Spleen (tissue), 11 donors: Measurements from ENCODE around the gene VAMP2. TPM values are rescaled to one million over a fixed set of nuclear protein-coding genes. Genes with fewer than 3 reads are reported as not detected.
"Not testable (repeated sequence)": the region's sequence is repeated elsewhere in the genome, so short reads cannot be mapped to it uniquely, and the experiment has no call there.

ENCODE experiments used
- DNase-seq: peaks from one replicate; pipeline ENCODE4 v3.0.0-alpha.2; 2020
- H3K27ac ChIP-seq, 8 donors: fragments of 200-600 bp; sonication (generic) in 7 of 8; 1 replicate in 4 of 8; 2 replicates in 4 of 8; pipeline versions ENCODE4 v1.5.0 to v1.8.0; 2016 to 2021; ENCODE audit warnings: inconsistent platforms in 4 of 8, mild to moderate bottlenecking in 4 of 8, moderate library complexity in 1 of 8
- H3K27me3 ChIP-seq, 7 donors: fragments of 200-600 bp; sonication (generic) in 6 of 7; replicated peaks in 1 of 7; 1 replicate in 4 of 7; 2 replicates in 3 of 7; pipeline versions ENCODE4 v1.5.0 to v1.8.0; 2016 to 2021; ENCODE audit warnings: inconsistent platforms in 3 of 7, mild to moderate bottlenecking in 1 of 7
- H3K36me3 ChIP-seq, 6 donors: fragments of 200-600 bp; sonication (generic) in 5 of 6; 1 replicate in 4 of 6; 2 replicates in 2 of 6; pipeline versions ENCODE4 v1.5.0 to v1.8.0; 2016 to 2021; ENCODE audit warnings: inconsistent platforms in 2 of 6
- H3K4me1 ChIP-seq, 6 donors: fragments of 200-600 bp; sonication (generic) in 5 of 6; 1 replicate in 3 of 6; 2 replicates in 3 of 6; pipeline versions ENCODE4 v1.5.0 to v1.8.0; 2016 to 2021; ENCODE audit warnings: inconsistent platforms in 3 of 6
- H3K4me3 ChIP-seq, 8 donors: fragments of 200-600 bp; sonication (generic) in 7 of 8; 1 replicate in 4 of 8; 2 replicates in 4 of 8; pipeline versions ENCODE4 v1.5.0 to v1.8.0; 2016 to 2021; ENCODE audit warnings: inconsistent platforms in 4 of 8, mild to moderate bottlenecking in 4 of 8, moderate library complexity in 2 of 8
- H3K9me3 ChIP-seq, 8 donors: fragments of 200-600 bp; sonication (generic) in 7 of 8; 1 replicate in 4 of 8; 2 replicates in 4 of 8; pipeline versions ENCODE4 v1.5.0 to v1.8.0; 2016 to 2021; ENCODE audit warnings: inconsistent platforms in 4 of 8
- POLR2A ChIP-seq, 3 donors: fragments of 450-650 bp; IDR thresholded peaks; one replicate each; pipeline ENCODE4 v1.5.1; 2017; ENCODE audit warnings: antibody characterized with exemption in 3 of 3, mild to moderate bottlenecking in 1 of 3
- POLR2AphosphoS5 ChIP-seq, 3 donors: sonication (generic); formaldehyde crosslinking; IDR thresholded peaks; one replicate each; pipeline ENCODE4 v1.5.1; 2017; ENCODE audit warnings: antibody characterized with exemption in 3 of 3
- WGBS, 5 donors: extraction: QIAGEN DNeasy Blood & Tissue Kit in 3 of 5; methylation state at CpG; one replicate each; pipeline versions ENCODE4 v1.1.5 to v1.1.7; 2013 to 2018; 5-methylcytosine and 5-hydroxymethylcytosine counted together
- intact Hi-C: fragments of 100-400 bp; cut with DNase I; formaldehyde crosslinking; loops from one replicate; pipeline ENCODE4 v1.15.0; 2023; ENCODE audit warnings: low total_unique reads
- polyA plus RNA-seq, 3 donors: library from polyadenylated mRNA; stranded (reverse); fragments of 200-250 nt; gene quantifications; one replicate each; pipeline ENCODE4 v1.2.1, GENCODE V29; 2013
- total RNA-seq, 7 donors: library from RNA; depleted of rRNA in 3 of 7; stranded (reverse); fragments of >200 nt in 3 of 7; fragmentation: NEBNext Ultra II Directional in 4 of 7; extraction: Animal tissue kit (Norgen Biotek cat#: 25700) in 4 of 7; gene quantifications; one replicate each; pipeline versions ENCODE4 v1.1.0 to v1.2.1, GENCODE V29; 2016 to 2021
- TF ChIP-seq, protein P1 (sequence below), 11 experiments: fragments of 200-600 bp in 7 of 11; fragments of 450-650 bp in 4 of 11; sonication (generic) in 4 of 11; IDR thresholded peaks in 8 of 11; conservative IDR thresholded peaks in 3 of 11; 1 replicate in 7 of 11; 2 replicates in 4 of 11; pipeline versions ENCODE4 v1.4.0 to v1.8.0; 2016 to 2021; ENCODE audit warnings: antibody characterized with exemption in 11 of 11, inconsistent platforms in 4 of 11, mild to moderate bottlenecking in 1 of 11
- donor health status: healthy with polysubstance abuse.
- donor health status: DM: no; HTN: no; CAD: no; lungs with moderate emphysema.
- donor health status: DM: no; HTN: no; CAD: no.
- donor health status: Bipolar disorder and iron deficiency.
- donor health status: healthy.
- donor health status: DM: no; HTN: no; CAD: no.
- donor health status: DM: yes; HTN: yes; CAD: no.

VAMP2 gene
- total and polyA plus RNA-seq, 10 donors: 37.5 to 94.8 (median 54.5) TPM

DNA sequence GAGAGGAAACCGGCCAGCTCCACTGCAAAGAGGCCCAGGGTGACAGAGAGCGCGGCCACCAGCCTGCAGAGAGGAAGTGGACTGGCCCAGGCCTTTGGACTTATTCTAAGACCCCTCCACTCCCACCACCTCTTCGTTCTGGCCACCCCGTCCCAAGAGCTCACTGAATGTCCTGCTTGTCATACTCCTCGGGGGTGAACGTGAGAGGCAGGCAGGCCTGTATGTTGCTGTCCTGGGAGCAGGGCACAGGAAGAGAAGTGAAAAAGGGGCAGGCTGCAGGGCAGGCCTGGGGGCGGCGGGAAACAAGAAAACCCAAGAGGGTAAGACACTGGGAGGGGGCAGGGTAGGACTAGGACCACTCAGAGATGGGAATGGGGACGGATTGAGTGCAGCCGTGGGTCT is 13.0 kb upstream of the VAMP2 start:
- peak; percentile 81 for DNase-seq
- 3 to 14% (median 4%) methylated on average over 11 of the region's 11 CpGs for WGBS, 5 donors
- Histone ChIP-seq H3K27me3 (no peaks in the 10 kb centered on the region), H3K27ac (peak overlapping the region; percentile 74 to 95 (median 86)), H3K36me3 (no peaks in the 10 kb centered on the region), H3K4me3 (peak overlapping the region; percentile 40 to 83 (median 56)), H3K4me1 (peaks cover 23 to 55% (median 46%) of the 10 kb centered on the region in 6 donors), H3K9me3 (no peaks in the 10 kb centered on the region)
- intact Hi-C loops: no loop called here
- TF ChIP-seq, protein P1, sequence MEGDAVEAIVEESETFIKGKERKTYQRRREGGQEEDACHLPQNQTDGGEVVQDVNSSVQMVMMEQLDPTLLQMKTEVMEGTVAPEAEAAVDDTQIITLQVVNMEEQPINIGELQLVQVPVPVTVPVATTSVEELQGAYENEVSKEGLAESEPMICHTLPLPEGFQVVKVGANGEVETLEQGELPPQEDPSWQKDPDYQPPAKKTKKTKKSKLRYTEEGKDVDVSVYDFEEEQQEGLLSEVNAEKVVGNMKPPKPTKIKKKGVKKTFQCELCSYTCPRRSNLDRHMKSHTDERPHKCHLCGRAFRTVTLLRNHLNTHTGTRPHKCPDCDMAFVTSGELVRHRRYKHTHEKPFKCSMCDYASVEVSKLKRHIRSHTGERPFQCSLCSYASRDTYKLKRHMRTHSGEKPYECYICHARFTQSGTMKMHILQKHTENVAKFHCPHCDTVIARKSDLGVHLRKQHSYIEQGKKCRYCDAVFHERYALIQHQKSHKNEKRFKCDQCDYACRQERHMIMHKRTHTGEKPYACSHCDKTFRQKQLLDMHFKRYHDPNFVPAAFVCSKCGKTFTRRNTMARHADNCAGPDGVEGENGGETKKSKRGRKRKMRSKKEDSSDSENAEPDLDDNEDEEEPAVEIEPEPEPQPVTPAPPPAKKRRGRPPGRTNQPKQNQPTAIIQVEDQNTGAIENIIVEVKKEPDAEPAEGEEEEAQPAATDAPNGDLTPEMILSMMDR (IDR thresholded peaks at IDR 0.05 in 8 of 11, conservative IDR thresholded peaks at IDR 0.05 in 3 of 11): no peak
- no peak for TF ChIP-seq POLR2A (IDR thresholded peaks at IDR 0.05)
- no peak for TF ChIP-seq POLR2AphosphoS5 (IDR thresholded peaks at IDR 0.05)

DNA sequence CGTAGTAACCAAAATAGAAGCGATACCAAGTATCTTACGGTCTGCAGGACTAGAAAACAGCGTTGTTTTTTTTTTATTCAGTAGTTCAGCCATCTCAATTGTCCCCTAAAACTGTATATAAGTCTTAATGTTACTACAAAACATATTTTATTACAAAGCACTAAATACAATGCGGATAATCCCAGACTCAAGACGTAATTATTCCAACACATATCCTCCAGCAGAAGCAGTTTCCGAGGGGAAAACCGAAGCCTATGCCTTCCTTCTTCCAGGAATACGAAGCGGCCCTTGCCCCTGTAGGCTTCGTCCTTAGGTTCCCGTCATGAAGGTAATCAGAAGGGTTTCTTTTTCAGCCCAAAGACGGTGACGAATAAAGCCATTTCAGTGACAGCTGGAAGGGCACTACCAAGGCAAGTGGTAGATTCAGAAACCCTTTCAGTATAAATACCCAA is 11.1 kb upstream of the VAMP2 start:
- H3K4me1 ChIP-seq: peaks cover 23 to 55% (median 46%) of the 10 kb centered on the region in 6 donors
- intact Hi-C loops: no loop called here
- peak overlapping the region in 7 of 8 donors; percentile 2 to 61 (median 30) for H3K4me3 ChIP-seq
- no peaks in the 10 kb centered on the region for H3K36me3 ChIP-seq
- H3K9me3 ChIP-seq: no peaks in the 10 kb centered on the region
- H3K27ac ChIP-seq: peak overlapping the region; percentile 90 to 98 (median 96)
- no peaks in the 10 kb centered on the region for H3K27me3 ChIP-seq
- no peak for DNase-seq
- TF ChIP-seq, protein P1 (IDR thresholded peaks at IDR 0.05 in 8 of 11, conservative IDR thresholded peaks at IDR 0.05 in 3 of 11): no peak
- TF ChIP-seq POLR2AphosphoS5 (IDR thresholded peaks at IDR 0.05) (no peak), POLR2A (IDR thresholded peaks at IDR 0.05) (no peak)
- 13 to 25% (median 14%) methylated on average over 14 of the region's 14 CpGs for WGBS, 5 donors

DNA sequence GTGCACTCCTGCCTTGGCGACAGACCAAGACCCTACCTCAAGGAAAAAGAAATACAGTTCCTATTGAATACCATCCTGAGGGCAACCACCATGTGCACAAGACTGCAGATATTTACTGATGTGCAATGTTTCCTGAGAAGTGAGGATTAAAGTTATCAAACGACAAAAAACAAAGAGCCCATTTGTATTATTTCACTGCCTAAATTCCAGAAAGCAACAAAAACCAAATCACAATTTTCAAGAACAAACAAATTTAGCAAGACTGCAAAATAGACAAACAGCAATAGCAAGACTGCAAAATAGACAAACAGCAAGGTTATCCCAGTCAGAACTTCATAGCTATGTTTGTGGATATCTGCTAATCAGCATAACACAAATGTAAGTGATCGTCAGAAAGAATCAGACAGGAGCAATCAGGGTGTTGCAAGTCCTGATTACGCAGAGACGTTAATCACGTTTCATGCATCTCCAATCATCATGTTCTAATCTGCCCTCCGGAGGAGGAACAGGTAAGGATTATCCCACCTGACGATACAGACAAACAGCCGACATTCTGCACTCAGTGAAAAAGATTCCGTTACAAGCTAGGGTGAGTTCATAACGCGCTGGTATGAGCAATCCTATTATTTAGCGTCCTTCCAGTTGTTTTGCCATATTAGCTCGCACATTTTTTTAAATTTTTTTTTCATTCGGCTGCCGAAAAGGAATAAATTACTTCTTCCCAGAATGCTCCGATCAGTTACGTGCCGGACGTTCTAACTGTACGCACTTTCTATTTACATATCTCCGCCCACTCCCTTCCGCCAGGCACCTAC is 10.5 kb upstream of the VAMP2 start:
- DNase-seq: peak; percentile 84
- Histone ChIP-seq H3K36me3 (no peaks in the 10 kb centered on the region), H3K4me3 (peak overlapping the region in 7 of 8 donors; percentile 2 to 61 (median 30)), H3K9me3 (no peaks in the 10 kb centered on the region), H3K27me3 (no peaks in the 10 kb centered on the region), H3K4me1 (peaks cover 23 to 55% (median 46%) of the 10 kb centered on the region in 6 donors), H3K27ac (peak overlapping the region; percentile 90 to 98 (median 96))
- intact Hi-C loops: no loop called here
- 0 to 1% (median 1%) methylated on average over 23 of the region's 23 CpGs for WGBS, 5 donors
- TF ChIP-seq POLR2A (IDR thresholded peaks at IDR 0.05) (peak; percentile 95 to 100 (median 100)), POLR2AphosphoS5 (IDR thresholded peaks at IDR 0.05) (peak; percentile 44 to 100 (median 56))
- TF ChIP-seq, protein P1 (IDR thresholded peaks at IDR 0.05 in 8 of 11, conservative IDR thresholded peaks at IDR 0.05 in 3 of 11): peak in 1 of 11 experiments; percentile 6

DNA sequence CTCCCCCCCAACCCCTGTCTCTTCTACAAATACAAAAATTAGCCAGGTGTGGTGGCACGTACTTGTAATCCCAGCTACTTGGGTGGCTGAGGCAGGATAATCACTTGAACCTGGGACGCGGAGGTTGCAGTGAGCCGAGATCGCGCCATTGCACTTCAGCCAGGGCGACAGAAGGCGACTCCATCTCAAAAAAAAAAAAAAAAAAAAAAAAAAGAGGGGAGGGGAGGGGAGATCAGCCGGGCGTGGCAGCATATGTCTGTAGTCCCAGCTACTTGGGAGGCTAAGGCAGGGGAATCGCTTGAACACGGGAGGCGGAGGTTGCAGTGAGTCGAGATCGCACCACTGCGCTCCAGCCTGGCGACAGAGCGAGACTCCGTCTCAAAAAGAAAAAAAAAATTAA is 7.4 kb upstream of the VAMP2 start:
- intact Hi-C loops, H3K27ac ChIP-seq, H3K27me3 ChIP-seq, H3K4me3 ChIP-seq, H3K9me3 ChIP-seq, DNase-seq, H3K36me3 ChIP-seq: not testable (repeated sequence)
- H3K4me1 ChIP-seq: peaks cover 12 to 38% (median 29%) of the 10 kb centered on the region in 6 donors
- 92 to 95% (median 93%) methylated on average over 19 of the region's 19 CpGs for WGBS, 5 donors
